ENCODE data around the gene NUDT16L1.

Gene NUDT16L1

DNA sequence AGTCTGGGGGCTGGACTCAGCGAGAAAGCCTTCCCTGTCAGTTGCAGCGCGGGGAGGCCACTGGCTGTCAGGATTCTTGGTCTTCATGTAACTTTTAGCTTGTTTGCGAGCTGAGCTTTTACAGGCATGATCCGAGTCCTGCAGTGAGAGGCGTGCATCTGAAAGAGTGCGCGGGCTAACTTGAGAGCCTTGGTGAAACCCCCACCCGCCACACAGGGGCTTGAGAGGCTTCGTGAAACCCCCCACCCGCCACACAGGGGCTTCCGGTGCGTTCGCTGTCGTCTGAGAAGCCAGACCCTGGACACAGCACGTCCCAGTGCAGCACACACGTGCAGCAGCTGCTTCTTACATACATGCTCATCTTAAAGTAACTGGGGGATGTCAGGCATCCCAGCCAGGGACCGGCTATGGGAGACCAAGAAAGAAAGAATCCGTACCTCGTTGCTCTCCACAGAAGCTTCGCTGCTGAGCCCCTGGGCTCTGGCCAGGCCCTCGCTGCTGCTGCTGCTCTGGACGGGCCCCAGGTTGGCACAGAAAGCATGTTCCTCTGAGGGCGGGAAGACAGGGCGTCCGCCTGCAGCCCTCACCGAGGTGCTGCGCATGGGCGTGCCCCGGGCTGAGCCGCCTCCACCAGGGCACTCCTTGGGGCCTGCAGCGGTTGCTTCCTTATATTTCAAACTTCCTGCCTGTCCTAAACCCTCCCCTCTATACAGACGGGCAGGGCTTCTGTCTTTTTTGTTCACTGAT is 7.8 kb downstream of the NUDT16L1 start:
- H3K36me3 ChIP-seq (ENCODE audit: insufficient read depth, low read length) = peaks cover 17% of the 10 kb centered on the region
- no peaks in the 10 kb centered on the region for H3K9me3 ChIP-seq (ENCODE audit: control insufficient read depth, insufficient read depth, low read length)
- H3K4me1 ChIP-seq (ENCODE audit: insufficient read depth, low read length) = no peaks in the 10 kb centered on the region
- H3K9ac ChIP-seq (ENCODE audit: low read depth, low read length) = no peak overlapping the region

DNA sequence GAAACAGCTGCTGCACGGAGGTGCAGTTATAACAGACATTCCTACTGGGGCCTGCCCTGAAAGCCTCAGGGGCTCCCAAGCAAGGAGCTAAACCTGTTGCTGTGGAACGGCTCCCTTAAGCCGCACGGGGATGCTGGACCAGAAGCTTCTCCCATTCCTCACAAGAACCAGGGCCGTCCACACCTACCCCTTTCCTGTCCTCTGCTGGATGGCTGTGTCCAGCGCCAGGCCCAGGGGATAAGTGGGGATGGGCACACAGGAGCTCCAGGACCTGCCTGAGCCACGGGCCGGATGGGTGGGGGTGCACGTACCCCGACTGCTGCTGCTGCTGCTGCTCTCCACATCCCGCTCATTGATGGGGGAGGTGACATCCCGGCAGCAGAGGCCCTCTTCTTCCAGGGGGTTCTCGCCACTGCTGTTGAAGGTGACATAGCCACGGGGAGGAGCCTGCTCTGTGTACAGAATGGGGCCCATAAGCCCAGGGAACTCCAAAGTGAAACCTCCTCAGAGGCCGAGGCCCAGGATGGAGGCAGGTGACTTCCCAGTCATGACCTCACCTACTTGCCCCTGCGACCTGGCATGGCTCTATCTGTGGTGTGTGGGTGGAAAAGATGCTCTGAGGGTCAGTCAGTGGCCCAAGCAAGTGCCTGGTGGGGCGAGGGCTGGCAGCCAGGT is 8.6 kb downstream of the NUDT16L1 start:
- Histone ChIP-seq H3K9ac (ENCODE audit: low read depth, low read length) (no peak overlapping the region), H3K36me3 (ENCODE audit: insufficient read depth, low read length) (peaks cover 17% of the 10 kb centered on the region), H3K9me3 (ENCODE audit: control insufficient read depth, insufficient read depth, low read length) (no peaks in the 10 kb centered on the region), H3K4me1 (ENCODE audit: insufficient read depth, low read length) (no peaks in the 10 kb centered on the region)

GRCh38 chr16:4702466-4702808 is 9.1 kb downstream of the NUDT16L1 start:
- Histone ChIP-seq H3K9me3 (ENCODE audit: control insufficient read depth, insufficient read depth, low read length) (no peaks in the 10 kb centered on the region), H3K9ac (ENCODE audit: low read depth, low read length) (no peak overlapping the region), H3K4me1 (ENCODE audit: insufficient read depth, low read length) (no peaks in the 10 kb centered on the region), H3K36me3 (ENCODE audit: insufficient read depth, low read length) (peaks cover 17% of the 10 kb centered on the region)

DNA sequence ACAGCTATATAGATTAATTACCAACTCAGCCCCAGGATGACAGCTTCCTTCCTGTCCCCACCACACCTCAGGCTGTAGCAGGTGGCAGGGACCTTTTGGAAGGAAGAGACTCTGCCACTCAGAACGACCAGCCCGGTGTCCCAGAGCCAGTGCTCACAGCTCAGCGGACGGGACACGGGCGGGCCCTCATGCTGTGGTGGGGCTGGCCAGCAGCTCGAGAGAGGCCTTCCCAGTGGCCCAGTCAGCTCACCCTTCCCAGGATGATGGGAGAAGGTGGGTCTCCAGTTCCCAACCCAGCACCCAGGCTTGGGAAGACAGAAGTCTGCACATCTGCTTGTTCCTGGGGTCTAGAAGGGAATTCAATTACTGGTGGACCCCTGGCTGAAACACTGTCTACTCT is 10.5 kb downstream of the NUDT16L1 start:
- H3K36me3 ChIP-seq (ENCODE audit: insufficient read depth, low read length) = peaks cover 13% of the 10 kb centered on the region
- no peaks in the 10 kb centered on the region for H3K4me1 ChIP-seq (ENCODE audit: insufficient read depth, low read length)
- H3K9ac ChIP-seq (ENCODE audit: low read depth, low read length) = no peak overlapping the region
- H3K9me3 ChIP-seq (ENCODE audit: control insufficient read depth, insufficient read depth, low read length) = no peaks in the 10 kb centered on the region

DNA sequence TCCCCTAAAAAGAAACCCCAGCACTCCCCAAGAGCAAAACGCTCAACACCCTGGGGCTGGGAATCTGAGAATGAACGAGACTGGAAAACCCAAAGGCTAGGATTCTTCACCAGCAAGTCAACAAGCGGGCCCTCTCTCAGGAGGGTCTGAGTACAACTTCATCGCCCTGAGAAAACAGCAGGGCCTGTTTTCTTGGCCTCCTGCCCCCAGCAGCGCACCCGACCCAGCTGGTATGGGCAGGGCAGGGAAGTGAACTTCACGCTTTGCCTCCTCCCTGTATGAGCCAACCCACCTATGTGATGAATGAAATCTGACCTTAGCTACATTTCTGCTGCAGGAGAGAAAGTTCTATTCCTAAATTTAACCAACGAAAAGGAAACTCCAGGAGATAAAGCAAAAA is 11.1 kb downstream of the NUDT16L1 start:
- peaks cover 10% of the 10 kb centered on the region for H3K36me3 ChIP-seq (ENCODE audit: insufficient read depth, low read length)
- H3K9ac ChIP-seq (ENCODE audit: low read depth, low read length) = no peak overlapping the region

GRCh38 chr16:4704913-4705312 is 11.6 kb downstream of the NUDT16L1 start:
- H3K9ac ChIP-seq (ENCODE audit: low read depth, low read length) = no peak overlapping the region
- H3K36me3 ChIP-seq (ENCODE audit: insufficient read depth, low read length) = peaks cover 12% of the 10 kb centered on the region
- no peaks in the 10 kb centered on the region for H3K9me3 ChIP-seq (ENCODE audit: control insufficient read depth, insufficient read depth, low read length)
- H3K4me1 ChIP-seq (ENCODE audit: insufficient read depth, low read length) = no peaks in the 10 kb centered on the region

More for the DNA sequence above, 11.1 kb downstream of the NUDT16L1 start:
- Histone ChIP-seq H3K9me3 (ENCODE audit: control insufficient read depth, insufficient read depth, low read length) (no peaks in the 10 kb centered on the region), H3K4me1 (ENCODE audit: insufficient read depth, low read length) (no peaks in the 10 kb centered on the region)

- Histone ChIP-seq H3K36me3 (ENCODE audit: insufficient read depth, low read length) (peaks cover 15% of the 10 kb centered on the region), H3K9ac (ENCODE audit: low read depth, low read length) (no peak overlapping the region), H3K9me3 (ENCODE audit: control insufficient read depth, insufficient read depth, low read length) (no peaks in the 10 kb centered on the region), H3K4me1 (ENCODE audit: insufficient read depth, low read length) (no peaks in the 10 kb centered on the region)
Measured at GRCh38 chr16:4706871-4707270, 13.5 kb downstream of the NUDT16L1 start.

DNA sequence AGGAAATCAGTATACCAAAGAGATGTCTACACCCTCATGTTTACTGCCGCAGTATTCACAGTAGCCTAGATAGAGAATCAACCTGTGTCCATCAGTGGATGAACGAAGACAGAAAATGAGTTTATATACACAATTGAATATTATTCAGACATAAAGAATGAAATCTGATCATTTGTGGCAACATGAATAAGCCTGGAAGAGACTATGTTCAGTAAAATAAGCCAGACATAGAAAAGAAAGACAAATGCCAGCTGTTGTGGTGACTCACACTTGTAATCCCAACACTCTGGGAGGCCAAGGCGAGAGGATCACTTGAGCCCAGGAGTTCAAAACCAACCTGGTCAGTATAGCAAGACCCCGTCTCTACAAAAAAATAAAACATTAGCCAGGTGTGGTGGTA is 16.1 kb downstream of the NUDT16L1 start:
- Histone ChIP-seq H3K9ac (ENCODE audit: low read depth, low read length) (no peak overlapping the region), H3K9me3 (ENCODE audit: control insufficient read depth, insufficient read depth, low read length) (no peaks in the 10 kb centered on the region), H3K4me1 (ENCODE audit: insufficient read depth, low read length) (peaks cover 3% of the 10 kb centered on the region), H3K36me3 (ENCODE audit: insufficient read depth, low read length) (peaks cover 10% of the 10 kb centered on the region)

DNA sequence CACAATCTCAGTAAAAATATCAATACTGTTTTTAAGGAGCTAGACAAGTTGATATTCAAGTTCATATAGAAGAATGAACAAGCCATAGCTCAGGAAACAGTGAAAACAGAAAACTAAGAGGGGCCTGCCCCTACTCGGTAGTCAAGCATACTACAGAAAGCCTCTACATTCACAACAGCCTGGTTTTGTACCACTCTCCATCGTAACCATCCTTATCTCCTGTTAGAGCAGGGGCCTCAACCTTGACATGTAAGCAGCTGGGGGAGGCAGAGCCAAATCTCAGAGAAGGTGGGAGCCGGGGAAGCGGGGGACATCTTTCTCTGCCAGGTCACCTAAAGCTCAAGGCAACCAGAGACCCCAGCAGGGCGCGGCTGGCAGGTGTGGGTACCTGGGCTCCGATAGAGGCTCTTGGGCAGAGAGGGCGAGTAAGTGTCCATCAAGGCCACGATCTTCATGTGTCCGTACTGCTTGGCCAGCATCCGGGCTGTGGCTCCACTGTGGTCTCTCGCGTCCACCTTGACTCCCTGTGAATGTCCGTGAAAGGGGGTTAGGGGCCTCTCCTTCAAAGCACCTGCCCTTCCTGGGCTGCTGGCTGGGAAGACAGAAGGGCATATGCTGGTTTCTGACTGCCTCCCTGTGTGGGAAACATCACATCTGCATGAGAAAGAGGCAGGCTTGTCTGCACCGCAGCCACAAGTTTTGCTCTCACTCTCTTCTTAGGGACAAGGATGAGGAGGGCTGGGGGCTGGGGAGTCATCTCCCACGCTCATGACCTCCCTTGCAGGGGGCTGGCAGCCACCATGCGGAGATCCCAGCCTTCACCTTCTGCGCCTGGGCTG is 20.5 kb downstream of the NUDT16L1 start:
- peaks cover 3% of the 10 kb centered on the region for H3K4me1 ChIP-seq (ENCODE audit: insufficient read depth, low read length)
- no peaks in the 10 kb centered on the region for H3K9me3 ChIP-seq (ENCODE audit: control insufficient read depth, insufficient read depth, low read length)
- H3K36me3 ChIP-seq (ENCODE audit: insufficient read depth, low read length) = peaks cover 10% of the 10 kb centered on the region; the same call in 1 of the 2 replicates
- no peak overlapping the region for H3K9ac ChIP-seq (ENCODE audit: low read depth, low read length)

DNA sequence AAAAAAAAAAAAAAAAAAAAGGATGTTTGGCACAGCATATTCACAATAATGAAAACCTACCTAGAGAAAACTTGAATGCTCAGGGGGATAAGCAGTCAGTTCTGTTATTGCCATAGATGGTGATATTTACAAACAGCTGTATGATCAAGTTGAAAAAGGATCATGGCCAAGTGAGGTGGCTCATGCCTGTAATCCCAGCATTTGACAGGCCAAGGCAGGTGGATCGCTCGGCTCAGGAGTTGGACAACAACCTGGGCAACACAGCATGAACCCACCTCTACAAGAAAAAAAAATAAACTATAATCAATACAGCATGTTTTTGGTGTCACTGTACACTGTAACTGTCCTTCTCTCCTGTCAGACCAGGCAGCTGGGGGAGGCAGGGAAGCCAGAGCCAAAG is 21.6 kb downstream of the NUDT16L1 start:
- H3K9me3 ChIP-seq (ENCODE audit: control insufficient read depth, insufficient read depth, low read length) = no peaks in the 10 kb centered on the region
- H3K36me3 ChIP-seq (ENCODE audit: insufficient read depth, low read length) = peaks cover 5% of the 10 kb centered on the region; the same call in 1 of the 2 replicates
- no peak overlapping the region for H3K9ac ChIP-seq (ENCODE audit: low read depth, low read length)
- peaks cover 3% of the 10 kb centered on the region for H3K4me1 ChIP-seq (ENCODE audit: insufficient read depth, low read length)

GRCh38 chr16:4718466-4718865 is 25.1 kb downstream of the NUDT16L1 start:
- Histone ChIP-seq H3K9ac (ENCODE audit: low read depth, low read length) (no peak overlapping the region; the same call in 1 of the 2 replicates), H3K9me3 (ENCODE audit: control insufficient read depth, insufficient read depth, low read length) (no peaks in the 10 kb centered on the region)

DNA sequence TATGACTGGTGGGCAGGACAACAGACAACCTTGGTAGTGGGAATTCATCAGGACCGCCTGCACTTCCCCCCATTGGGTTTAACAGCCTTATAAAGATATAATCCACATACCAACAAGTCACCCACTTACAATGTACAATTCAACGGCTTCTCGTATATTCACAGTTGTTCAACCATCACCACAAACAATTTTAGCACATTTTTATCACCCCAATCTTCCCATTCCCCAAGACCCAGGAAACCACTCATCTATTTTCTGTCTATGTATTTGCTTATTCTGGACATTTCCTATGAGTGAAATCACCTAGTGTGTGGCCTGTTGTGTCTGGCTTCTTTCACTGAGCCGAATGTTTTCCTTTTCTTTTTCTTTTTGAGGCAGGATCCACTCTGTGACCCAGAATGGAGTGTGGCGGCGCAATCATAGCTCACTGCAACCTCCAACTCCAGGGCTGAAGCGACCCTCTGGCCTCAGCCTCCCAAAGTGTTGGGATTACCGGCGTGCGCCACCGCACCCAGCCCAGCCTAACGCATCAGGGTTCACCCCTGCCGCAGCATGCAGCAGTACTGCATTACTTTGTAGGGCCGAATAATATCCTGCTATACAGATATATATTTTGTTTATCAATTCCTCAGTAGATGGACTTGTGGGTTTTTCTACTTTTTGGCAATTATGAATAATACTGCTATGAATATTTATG is 29.9 kb downstream of the NUDT16L1 start:
- Histone ChIP-seq H3K4me1 (ENCODE audit: insufficient read depth, low read length) (no peaks in the 10 kb centered on the region; the same call in 1 of the 2 replicates), H3K36me3 (ENCODE audit: insufficient read depth, low read length) (peaks cover 11% of the 10 kb centered on the region; the same call in 1 of the 2 replicates), H3K9ac (ENCODE audit: low read depth, low read length) (no peak overlapping the region), H3K9me3 (ENCODE audit: control insufficient read depth, insufficient read depth, low read length) (no peaks in the 10 kb centered on the region)

More at GRCh38 chr16:4718466-4718865, 25.1 kb downstream of the NUDT16L1 start:
- no peaks in the 10 kb centered on the region for H3K36me3 ChIP-seq (ENCODE audit: insufficient read depth, low read length)
- peaks cover 3% of the 10 kb centered on the region for H3K4me1 ChIP-seq (ENCODE audit: insufficient read depth, low read length)

DNA sequence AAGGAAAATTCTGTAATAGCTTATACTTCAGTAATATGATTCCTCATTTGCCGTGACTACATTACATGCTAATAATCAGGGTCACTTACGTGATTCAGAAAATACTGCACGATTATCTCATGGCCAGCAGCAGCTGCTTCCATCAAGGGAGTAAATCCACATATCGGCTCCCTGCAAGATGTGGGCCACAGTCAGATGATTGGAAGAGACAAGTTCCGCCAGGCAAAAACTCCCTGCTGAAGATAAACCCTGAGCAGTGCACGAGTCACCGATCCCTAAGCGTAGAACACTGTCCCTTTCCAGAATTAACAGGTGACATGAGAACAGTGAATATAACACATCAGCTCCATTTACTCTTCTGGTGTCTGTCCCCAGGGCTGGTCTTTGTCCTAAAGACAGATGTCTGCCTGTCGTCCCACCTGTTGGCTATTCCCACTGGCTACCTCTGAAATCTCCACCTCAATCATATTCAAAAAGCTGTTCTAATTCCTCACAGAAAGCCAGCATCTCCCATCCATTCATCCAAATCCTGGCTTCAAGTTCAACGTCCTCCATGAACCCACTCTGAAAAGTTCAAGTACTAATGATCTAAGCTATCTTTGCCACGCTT is 31.4 kb downstream of the NUDT16L1 start:
- peaks cover 16% of the 10 kb centered on the region for H3K36me3 ChIP-seq (ENCODE audit: insufficient read depth, low read length)
- no peaks in the 10 kb centered on the region for H3K4me1 ChIP-seq (ENCODE audit: insufficient read depth, low read length)
- no peak overlapping the region for H3K9ac ChIP-seq (ENCODE audit: low read depth, low read length)
- no peaks in the 10 kb centered on the region for H3K9me3 ChIP-seq (ENCODE audit: control insufficient read depth, insufficient read depth, low read length)

DNA sequence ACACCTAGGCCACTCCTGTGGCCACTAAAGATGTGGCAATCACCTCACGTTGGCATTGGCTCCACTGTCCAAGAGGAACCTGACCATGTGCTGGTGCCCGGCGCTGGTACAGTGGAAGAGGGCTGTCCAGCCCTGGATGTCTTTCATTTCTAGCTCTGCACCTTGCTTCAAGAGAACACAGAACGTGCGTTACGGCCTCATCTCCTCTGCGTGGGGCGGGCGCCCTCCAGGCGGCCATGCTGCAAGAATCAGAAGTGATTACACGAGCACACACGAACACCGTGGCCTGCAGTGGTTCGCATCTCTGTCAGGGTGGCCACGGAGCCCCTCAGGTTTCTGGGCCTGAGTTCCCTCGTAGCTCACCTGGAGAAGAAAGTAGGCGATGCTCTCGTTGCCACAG is 33.3 kb downstream of the NUDT16L1 start:
- Histone ChIP-seq H3K9ac (ENCODE audit: low read depth, low read length) (no peak overlapping the region), H3K9me3 (ENCODE audit: control insufficient read depth, insufficient read depth, low read length) (no peaks in the 10 kb centered on the region), H3K4me1 (ENCODE audit: insufficient read depth, low read length) (no peaks in the 10 kb centered on the region), H3K36me3 (ENCODE audit: insufficient read depth, low read length) (peaks cover 20% of the 10 kb centered on the region)

Data from ES-I3 (cell line).